HepG2 (cell line): Measurements from ENCODE around the gene RALB. TPM values are rescaled to one million over a fixed set of nuclear protein-coding genes. Genes with fewer than 3 reads are reported as not detected.

Experiments
- ATAC-seq: fragments of 200-7000 bp; cut with Tn5 transposase; 3 replicates; pipeline ENCODE4 v1.9.1; 2020; ENCODE audit warnings: mild to moderate bottlenecking, moderate library complexity
- BruUV-seq: library from RNA; stranded (reverse); fragments of 400-500 nt; replicated peaks from 2 replicates; lab custom pipeline; 2021; lab: Mats Ljungman, UMichigan
- CTCF ChIA-PET: fragments of 300-600 bp; formaldehyde crosslinking; extraction: SDS; loops from one replicate; lab custom pipeline; 2021; ENCODE audit warnings: low total read pairs, inconsistent platforms, low intra/inter-chr PET ratio; lab: Yijun Ruan, JAX
- POLR2A ChIA-PET: fragments of 350-600 bp; sonication (Branson Sonifier 250); formaldehyde crosslinking; loops from one replicate; lab custom pipeline; 2020; ENCODE audit warnings: antibody characterized with exemption, inconsistent platforms; lab: Yijun Ruan, JAX
- DNase-seq: peaks from one replicate; pipeline ENCODE4 v3.0.0-alpha.2; 2015; ENCODE audit warnings: low spot score
- FAIRE-seq: peaks from 3 replicates; lab custom pipeline; 2011; peaks lifted over from hg19 to GRCh38; lab: Jason Lieb, UNC
- H2AFZ ChIP-seq: one replicate; pipeline ENCODE4 v1.6.1; 2011; ENCODE audit warnings: low read length, inconsistent platforms
- H3K27ac ChIP-seq: fragments of 300-600 bp; 3 replicates; pipeline ENCODE4 v1.8.0; 2011; ENCODE audit warnings: mixed run types, mild to moderate bottlenecking, mixed read lengths, low read length, inconsistent platforms; ENCODE audit not compliant: insufficient read depth; ENCODE audit errors: extremely low read length
- H3K27me3 ChIP-seq, 2 experiments: fragments of 200-600 bp in 1 of 2; 2 replicates in 1 of 2; 3 replicates in 1 of 2; pipeline versions ENCODE4 v1.6.0 to v1.8.0; 2011; ENCODE audit warnings: low read length in 2 of 2, mild to moderate bottlenecking in 2 of 2, moderate library complexity in 2 of 2, inconsistent platforms in 1 of 2; ENCODE audit not compliant: insufficient read depth in 2 of 2, control insufficient read depth in 1 of 2
- H3K36me3 ChIP-seq, 2 experiments: fragments of 200-600 bp in 1 of 2; replicated peaks in 1 of 2; 2 replicates in 1 of 2; 3 replicates in 1 of 2; pipeline versions ENCODE4 v1.5.1 to v1.8.0; 2011; ENCODE audit warnings: low read length in 2 of 2, inconsistent platforms in 1 of 2; ENCODE audit not compliant: insufficient read depth in 2 of 2, control insufficient read depth in 1 of 2
- H3K4me1 ChIP-seq: 2 replicates; pipeline ENCODE4 v1.5.1; 2012; ENCODE audit warnings: low read length, inconsistent platforms; ENCODE audit not compliant: insufficient read depth
- H3K4me2 ChIP-seq: 2 replicates; pipeline ENCODE4 v1.6.0; 2011; ENCODE audit warnings: low read depth, low read length, inconsistent platforms
- H3K4me3 ChIP-seq, 3 experiments: fragments of 200-600 bp in 1 of 3; sonication (generic), shearing (Covaris generic) in 1 of 3; replicated peaks in 1 of 3; 2 replicates each; pipeline ENCODE4 v1.5.1; 2011 to 2016; ENCODE audit warnings: low read length in 3 of 3, inconsistent platforms in 2 of 3, low read depth in 2 of 3, mild to moderate bottlenecking in 2 of 3, control low read depth in 1 of 3, mixed read lengths in 1 of 3; ENCODE audit not compliant: insufficient read depth in 1 of 3
- H3K79me2 ChIP-seq: one replicate; pipeline ENCODE4 v1.6.1; 2011; ENCODE audit warnings: low read length, inconsistent platforms; ENCODE audit not compliant: insufficient read depth
- H3K9ac ChIP-seq: 2 replicates; pipeline ENCODE4 v1.6.0; 2011; ENCODE audit warnings: mild to moderate bottlenecking, low read depth, low read length, inconsistent platforms; ENCODE audit not compliant: insufficient read depth
- H3K9me3 ChIP-seq: 2 replicates; pipeline ENCODE4 v1.5.1; 2012; ENCODE audit warnings: mild to moderate bottlenecking, low read length
- H4K20me1 ChIP-seq: 2 replicates; pipeline ENCODE4 v1.6.0; 2011; ENCODE audit warnings: inconsistent platforms, mild to moderate bottlenecking, low read length, moderate library complexity; ENCODE audit not compliant: insufficient read depth
- ESRRA ChIP-seq: sonication (generic); formaldehyde crosslinking; IDR thresholded peaks from 2 replicates; pipeline ENCODE4 v1.5.1; 2020; ENCODE audit warnings: mild to moderate bottlenecking, low read depth, missing genetic modification reagents
- MEIS1 ChIP-seq: sonication (generic); formaldehyde crosslinking; IDR thresholded peaks from 2 replicates; pipeline ENCODE4 v1.9.0; 2021; ENCODE audit warnings: mild to moderate bottlenecking, missing genetic modification reagents, moderate library complexity, borderline replicate concordance
- PAWR ChIP-seq: sonication (generic); formaldehyde crosslinking; IDR thresholded peaks from 2 replicates; pipeline ENCODE4 v1.4.0; 2020; ENCODE audit warnings: missing genetic modification reagents, mild to moderate bottlenecking, borderline replicate concordance
- RNF2 ChIP-seq: fragments of 450-650 bp; conservative IDR thresholded peaks from 2 replicates; pipeline ENCODE4 v1.6.1; 2016; ENCODE audit warnings: low read depth
- TEAD2 ChIP-seq: sonication (generic); formaldehyde crosslinking; IDR thresholded peaks from 2 replicates; pipeline ENCODE4 v1.9.0; 2021; ENCODE audit warnings: missing genetic modification reagents
- UBTF ChIP-seq: sonication (generic); formaldehyde crosslinking; IDR thresholded peaks from 2 replicates; pipeline ENCODE4 v1.4.0; 2020; ENCODE audit warnings: mild to moderate bottlenecking, missing genetic modification reagents
- ZNF343 ChIP-seq: sonication (generic); formaldehyde crosslinking; IDR thresholded peaks from 2 replicates; pipeline ENCODE4 v1.4.0; 2020; ENCODE audit warnings: mild to moderate bottlenecking, missing genetic modification reagents
- ZNF704 ChIP-seq: sonication (generic); formaldehyde crosslinking; IDR thresholded peaks from 2 replicates; pipeline ENCODE4 v1.8.1; 2023; ENCODE audit warnings: mild to moderate bottlenecking, inconsistent platforms, moderate library complexity, missing genetic modification reagents, borderline replicate concordance
- WGBS: methylation state at CpG from one replicate; pipeline ENCODE4 v1.1.6; 2017; ENCODE audit warnings: low lambda C conversion rate; 5-methylcytosine and 5-hydroxymethylcytosine counted together
- in situ Hi-C: cut with HindIII; loops from 2 replicates; pipeline ENCODE4 v1.10.0; 2017; ENCODE audit warnings: low pct_unique_long_range_greater_than_20kb; ENCODE audit not compliant: extremely low pct_ligation_motif_present
- intact Hi-C: fragments of 100-400 bp; cut with micrococcal nuclease; formaldehyde crosslinking; loops from one replicate; pipeline ENCODE4 v1.10.0; 2022; ENCODE audit not compliant: unreplicated experiment
- polyA plus RNA-seq, 8 experiments: library from polyadenylated mRNA; depleted of rRNA in 3 of 8; stranded (reverse) in 7 of 8; unstranded in 1 of 8; fragments of >200 nt; fragmentation: Illumina TruSeq in 4 of 8; extraction: Trizol in 4 of 8; gene quantifications; 2 replicates each; pipeline versions ENCODE4 v1.2.1 to v1.2.3, GENCODE V29; 2011 to 2016; ENCODE audit warnings: low read depth in 4 of 8, missing spikeins in 1 of 8, mixed read lengths in 1 of 8; ENCODE audit not compliant: insufficient read depth in 1 of 8
- total RNA-seq, 5 experiments: library from RNA; depleted of rRNA; stranded (reverse); fragments of >200 nt; fragmentation: Illumina TruSeq; extraction: Trizol; gene quantifications; 2 replicates each; pipeline ENCODE4 v1.2.3, GENCODE V29; 2016; ENCODE audit warnings: low read depth in 1 of 5

The RALB gene
- total and polyA plus RNA-seq, 2 of the 13 experiments (the other 11 are each of a cell fraction or from before 2014, with no cell fraction given): 37.8 to 43.2 TPM

- ChIA-PET POLR2A (no interaction called here), CTCF (no interaction called here)
- in situ Hi-C loops: no loop called here
Observed at GRCh38 chr2:120326066-120326465, 73.4 kb downstream of the RALB start.

More at GRCh38 chr2:120326066-120326465, 73.4 kb downstream of the RALB start:
- Histone ChIP-seq H3K27me3 (peaks cover 14 to 90% of the 10 kb centered on the region in 2 experiments), H4K20me1 (no peaks in the 10 kb centered on the region), H3K4me1 (0 out of 2 replicates have a peak, but pooled peaks cover 6% of the 10 kb centered on the region), H3K36me3 (no peaks in the 10 kb centered on the region), H3K27ac (no peak overlapping the region), H3K9me3 (no peaks in the 10 kb centered on the region), H3K9ac (no peak overlapping the region), H2AFZ (no peak overlapping the region), H3K79me2 (no peaks in the 10 kb centered on the region), H3K4me2 (no peak overlapping the region), H3K4me3 (no peak overlapping the region)
- TF ChIP-seq ZNF704 (no peak), UBTF (CRISPR knock-in tag) (no peak), TEAD2 (CRISPR knock-in tag) (no peak), RNF2 (no peak), ZNF343 (CRISPR knock-in tag) (no peak), PAWR (CRISPR knock-in tag) (no peak), ESRRA (CRISPR knock-in tag) (no peak), MEIS1 (no peak)
- ATAC-seq: no peak
- BruUV-seq: no TSS peak
- DNase-seq: no peak
- WGBS: 59% methylated on average over 9 of the region's 9 CpGs
- intact Hi-C loops: no loop called here
- no peak for FAIRE-seq
